OCI-LY7 (cell line): Measurements from ENCODE around the gene AGAP2.

ENCODE experiments used
- EZH2phosphoT487 ChIP-seq: fragments of 200-600 bp; sonication (generic); IDR thresholded peaks from 2 replicates; pipeline ENCODE4 v1.6.1; 2018; ENCODE audit warnings: low read depth, borderline replicate concordance, mild to moderate bottlenecking, mixed run types, antibody characterized with exemption, low read length, moderate library complexity, mixed read lengths
- TF ChIP-seq, protein P1 (sequence below): fragments of 200-600 bp; sonication (generic); conservative IDR thresholded peaks from 2 replicates; pipeline ENCODE4 v1.5.1; 2014; ENCODE audit warnings: mild to moderate bottlenecking, antibody characterized with exemption, low read length, moderate library complexity, mixed read lengths

DNA sequence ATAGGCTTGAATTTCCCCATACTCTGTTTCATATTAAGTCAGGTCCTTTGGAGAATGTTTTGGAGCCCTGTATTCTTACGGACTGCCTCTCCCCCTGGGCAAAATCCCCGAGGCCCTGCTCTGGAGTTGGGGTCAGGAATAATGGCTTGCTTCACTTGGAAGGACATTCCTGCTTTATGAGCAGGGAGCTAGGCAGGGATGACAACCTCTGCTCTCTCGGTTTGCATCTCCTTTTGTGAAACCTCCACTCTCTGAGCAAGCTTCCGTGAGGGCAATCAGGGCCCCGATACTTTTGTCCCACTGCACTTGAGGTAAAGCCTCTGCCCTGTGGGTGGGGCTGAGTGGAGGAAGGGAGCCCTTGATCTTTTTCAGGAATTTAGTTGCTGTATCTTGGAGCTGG lies 25.3 kb downstream of the AGAP2 start:
- TF ChIP-seq, protein P1, sequence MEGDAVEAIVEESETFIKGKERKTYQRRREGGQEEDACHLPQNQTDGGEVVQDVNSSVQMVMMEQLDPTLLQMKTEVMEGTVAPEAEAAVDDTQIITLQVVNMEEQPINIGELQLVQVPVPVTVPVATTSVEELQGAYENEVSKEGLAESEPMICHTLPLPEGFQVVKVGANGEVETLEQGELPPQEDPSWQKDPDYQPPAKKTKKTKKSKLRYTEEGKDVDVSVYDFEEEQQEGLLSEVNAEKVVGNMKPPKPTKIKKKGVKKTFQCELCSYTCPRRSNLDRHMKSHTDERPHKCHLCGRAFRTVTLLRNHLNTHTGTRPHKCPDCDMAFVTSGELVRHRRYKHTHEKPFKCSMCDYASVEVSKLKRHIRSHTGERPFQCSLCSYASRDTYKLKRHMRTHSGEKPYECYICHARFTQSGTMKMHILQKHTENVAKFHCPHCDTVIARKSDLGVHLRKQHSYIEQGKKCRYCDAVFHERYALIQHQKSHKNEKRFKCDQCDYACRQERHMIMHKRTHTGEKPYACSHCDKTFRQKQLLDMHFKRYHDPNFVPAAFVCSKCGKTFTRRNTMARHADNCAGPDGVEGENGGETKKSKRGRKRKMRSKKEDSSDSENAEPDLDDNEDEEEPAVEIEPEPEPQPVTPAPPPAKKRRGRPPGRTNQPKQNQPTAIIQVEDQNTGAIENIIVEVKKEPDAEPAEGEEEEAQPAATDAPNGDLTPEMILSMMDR = no peak
- no peak for TF ChIP-seq EZH2phosphoT487
